ENCODE measurements around the gene HNRNPL.

Gene HNRNPL

DNA sequence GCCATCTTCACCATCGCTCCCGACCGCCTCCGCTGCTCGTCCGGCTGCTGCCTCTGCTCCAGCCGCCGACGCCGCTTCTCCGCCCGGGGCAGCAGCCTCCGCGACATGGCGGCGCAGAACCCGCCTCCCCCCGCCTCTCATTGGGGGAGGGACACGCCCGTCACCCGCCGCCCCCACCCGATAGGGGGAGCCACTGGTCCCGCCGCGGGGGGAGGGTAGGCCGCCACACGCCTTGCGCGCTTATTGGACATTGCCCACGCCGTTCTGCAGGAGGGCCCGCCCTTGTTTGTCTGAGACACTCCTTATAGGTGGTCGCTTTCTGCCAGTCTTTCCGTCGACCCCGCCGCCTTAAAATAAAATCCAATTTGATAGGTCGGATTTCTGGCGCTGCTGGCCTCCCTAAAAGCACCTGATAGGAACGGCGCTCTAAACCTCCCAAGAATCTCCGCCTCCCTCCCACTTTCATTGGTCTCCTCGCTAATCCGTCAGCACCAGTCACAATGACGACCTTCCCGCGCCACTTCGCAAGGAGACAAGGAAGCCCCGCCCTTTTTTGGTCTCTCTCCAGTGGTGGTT is at the start of gene HNRNPL:
Gene HNRNPL, minus strand, starts transcription at position 127 of the 576 bp plus-strand sequence. Its CDS starts 20 bp downstream, at position 107.
- peak within 1 kb of the TSS; percentile 93 for H3K27ac ChIP-seq (ENCODE audit: poor library complexity, severe bottlenecking)
- peaks cover 12% of the 10 kb centered on the region for H3K4me1 ChIP-seq (ENCODE audit: insufficient read depth, poor library complexity, severe bottlenecking)
- TF ChIP-seq, protein P1, sequence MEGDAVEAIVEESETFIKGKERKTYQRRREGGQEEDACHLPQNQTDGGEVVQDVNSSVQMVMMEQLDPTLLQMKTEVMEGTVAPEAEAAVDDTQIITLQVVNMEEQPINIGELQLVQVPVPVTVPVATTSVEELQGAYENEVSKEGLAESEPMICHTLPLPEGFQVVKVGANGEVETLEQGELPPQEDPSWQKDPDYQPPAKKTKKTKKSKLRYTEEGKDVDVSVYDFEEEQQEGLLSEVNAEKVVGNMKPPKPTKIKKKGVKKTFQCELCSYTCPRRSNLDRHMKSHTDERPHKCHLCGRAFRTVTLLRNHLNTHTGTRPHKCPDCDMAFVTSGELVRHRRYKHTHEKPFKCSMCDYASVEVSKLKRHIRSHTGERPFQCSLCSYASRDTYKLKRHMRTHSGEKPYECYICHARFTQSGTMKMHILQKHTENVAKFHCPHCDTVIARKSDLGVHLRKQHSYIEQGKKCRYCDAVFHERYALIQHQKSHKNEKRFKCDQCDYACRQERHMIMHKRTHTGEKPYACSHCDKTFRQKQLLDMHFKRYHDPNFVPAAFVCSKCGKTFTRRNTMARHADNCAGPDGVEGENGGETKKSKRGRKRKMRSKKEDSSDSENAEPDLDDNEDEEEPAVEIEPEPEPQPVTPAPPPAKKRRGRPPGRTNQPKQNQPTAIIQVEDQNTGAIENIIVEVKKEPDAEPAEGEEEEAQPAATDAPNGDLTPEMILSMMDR (IDR thresholded peaks at IDR 0.05; ENCODE audit: poor library complexity, severe bottlenecking), result peak; percentile 41
- no peaks in the 10 kb centered on the region for H3K9me3 ChIP-seq (ENCODE audit: severe bottlenecking)
- H3K27me3 ChIP-seq (ENCODE audit: insufficient read depth, poor library complexity, severe bottlenecking), result no peaks in the 10 kb centered on the region
- DNase-seq (ENCODE audit: low spot score), result peak; percentile 100
- H3K36me3 ChIP-seq (ENCODE audit: low read depth), result peaks cover 42% of the 10 kb centered on the region
- peak within 1 kb of the TSS; percentile 94 for H3K4me3 ChIP-seq (ENCODE audit: severe bottlenecking)
- peak; percentile 75 for ATAC-seq (ENCODE audit: low read depth)

GRCh38 chr19:38898788-38899446 is 49.1 kb upstream of the HNRNPL start:
- no peak for ATAC-seq (ENCODE audit: low read depth)
- H3K9me3 ChIP-seq (ENCODE audit: severe bottlenecking), result no peaks in the 10 kb centered on the region
- H3K36me3 ChIP-seq (ENCODE audit: low read depth), result no peaks in the 10 kb centered on the region
- H3K27me3 ChIP-seq (ENCODE audit: insufficient read depth, poor library complexity, severe bottlenecking), result no peaks in the 10 kb centered on the region
- H3K4me3 ChIP-seq (ENCODE audit: severe bottlenecking), result peak overlapping the region; percentile 66
- TF ChIP-seq, protein P1 (IDR thresholded peaks at IDR 0.05; ENCODE audit: poor library complexity, severe bottlenecking), result no peak
- H3K27ac ChIP-seq (ENCODE audit: poor library complexity, severe bottlenecking), result no peak overlapping the region
- no peaks in the 10 kb centered on the region for H3K4me1 ChIP-seq (ENCODE audit: insufficient read depth, poor library complexity, severe bottlenecking)
- no peak for DNase-seq (ENCODE audit: low spot score)

GRCh38 chr19:38894968-38895367 is 45.2 kb upstream of the HNRNPL start:
- TF ChIP-seq, protein P1 (IDR thresholded peaks at IDR 0.05; ENCODE audit: poor library complexity, severe bottlenecking), result no peak
- no peaks in the 10 kb centered on the region for H3K27me3 ChIP-seq (ENCODE audit: insufficient read depth, poor library complexity, severe bottlenecking)
- H3K4me1 ChIP-seq (ENCODE audit: insufficient read depth, poor library complexity, severe bottlenecking), result no peaks in the 10 kb centered on the region
- no peaks in the 10 kb centered on the region for H3K36me3 ChIP-seq (ENCODE audit: low read depth)
- no peak overlapping the region for H3K27ac ChIP-seq (ENCODE audit: poor library complexity, severe bottlenecking)
- no peak for ATAC-seq (ENCODE audit: low read depth)
- no peak for DNase-seq (ENCODE audit: low spot score)
- H3K4me3 ChIP-seq (ENCODE audit: severe bottlenecking), result no peak overlapping the region
- no peaks in the 10 kb centered on the region for H3K9me3 ChIP-seq (ENCODE audit: severe bottlenecking)

DNA sequence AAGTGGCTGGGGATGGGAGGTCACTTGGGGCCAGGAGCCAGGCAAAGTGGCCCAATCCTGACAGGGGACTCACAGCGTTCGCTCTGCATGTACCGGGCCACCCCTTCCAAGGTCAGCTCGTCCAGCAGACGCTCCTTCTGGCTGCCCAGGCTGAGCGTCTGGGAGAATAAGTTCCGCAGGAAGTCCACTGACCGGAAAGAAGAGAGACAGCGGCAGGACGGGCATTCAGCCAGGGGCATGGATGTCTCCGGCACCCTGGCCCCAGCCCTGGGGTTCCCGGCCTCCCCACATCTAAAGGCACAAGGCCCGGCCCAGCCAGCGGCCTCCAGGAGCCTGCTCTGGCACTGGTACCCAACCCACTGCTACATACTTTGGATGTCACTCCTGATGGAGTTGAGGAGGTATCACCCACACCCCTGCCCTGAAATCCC is 43.6 kb upstream of the HNRNPL start:
- H3K36me3 ChIP-seq (ENCODE audit: low read depth), result no peaks in the 10 kb centered on the region
- DNase-seq (ENCODE audit: low spot score), result no peak
- TF ChIP-seq, protein P1 (IDR thresholded peaks at IDR 0.05; ENCODE audit: poor library complexity, severe bottlenecking), result no peak

DNA sequence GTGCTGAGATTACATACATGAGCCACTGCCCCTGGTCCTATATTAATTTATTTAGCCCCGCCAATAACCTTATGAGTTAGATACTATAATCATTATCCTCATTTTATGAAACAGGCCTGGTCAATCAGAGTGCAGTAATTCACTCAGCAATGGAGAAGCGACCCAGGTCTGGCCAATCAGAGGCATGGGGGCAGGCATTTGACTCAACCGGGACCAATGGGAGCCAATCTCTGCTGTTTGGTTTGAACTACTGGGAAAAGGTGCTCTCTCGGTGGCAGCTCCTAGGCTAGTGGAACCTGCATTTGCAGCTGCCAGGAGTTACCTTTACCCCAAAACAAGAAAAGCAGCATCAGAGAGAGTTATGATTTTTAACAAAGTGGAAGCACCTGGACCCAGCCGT is 43.1 kb upstream of the HNRNPL start:
- no peak for DNase-seq (ENCODE audit: low spot score)

More for the DNA sequence above, 43.6 kb upstream of the HNRNPL start:
- ATAC-seq (ENCODE audit: low read depth), result no peak
- no peak overlapping the region for H3K27ac ChIP-seq (ENCODE audit: poor library complexity, severe bottlenecking)
- no peaks in the 10 kb centered on the region for H3K4me1 ChIP-seq (ENCODE audit: insufficient read depth, poor library complexity, severe bottlenecking)
- H3K9me3 ChIP-seq (ENCODE audit: severe bottlenecking), result no peaks in the 10 kb centered on the region
- H3K4me3 ChIP-seq (ENCODE audit: severe bottlenecking), result no peak overlapping the region
- no peaks in the 10 kb centered on the region for H3K27me3 ChIP-seq (ENCODE audit: insufficient read depth, poor library complexity, severe bottlenecking)

More for the DNA sequence above, 43.1 kb upstream of the HNRNPL start:
- H3K4me3 ChIP-seq (ENCODE audit: severe bottlenecking), result no peak overlapping the region
- no peaks in the 10 kb centered on the region for H3K4me1 ChIP-seq (ENCODE audit: insufficient read depth, poor library complexity, severe bottlenecking)
- TF ChIP-seq, protein P1 (IDR thresholded peaks at IDR 0.05; ENCODE audit: poor library complexity, severe bottlenecking), result no peak
- H3K27ac ChIP-seq (ENCODE audit: poor library complexity, severe bottlenecking), result no peak overlapping the region
- no peaks in the 10 kb centered on the region for H3K9me3 ChIP-seq (ENCODE audit: severe bottlenecking)
- no peaks in the 10 kb centered on the region for H3K27me3 ChIP-seq (ENCODE audit: insufficient read depth, poor library complexity, severe bottlenecking)
- ATAC-seq (ENCODE audit: low read depth), result no peak
- H3K36me3 ChIP-seq (ENCODE audit: low read depth), result no peaks in the 10 kb centered on the region
